Heart left ventricle (tissue), 16 donors: Measurements from ENCODE around the gene NTRK3. TPM values are rescaled to one million over a fixed set of nuclear protein-coding genes. Genes with fewer than 3 reads are reported as not detected.

ENCODE experiments used
- ATAC-seq, 4 donors: fragments of 200-7000 bp; cut with Tn5 transposase; one replicate each; pipeline ENCODE4 v1.9.1; 2020 to 2022; ENCODE audit warnings: moderate library complexity in 4 of 4, mild to moderate bottlenecking in 3 of 4, moderate number of reproducible peaks in 1 of 4
- DNase-seq, 5 donors: peaks; one replicate each; pipeline ENCODE4 v3.0.0-alpha.2; 2020
- H3K27ac ChIP-seq, 12 donors: fragments of 200-600 bp; sonication (generic) in 4 of 12; one replicate each; pipeline versions ENCODE4 v1.5.0 to v1.8.0; 2016 to 2022; ENCODE audit warnings: mild to moderate bottlenecking in 2 of 12
- H3K27me3 ChIP-seq, 9 donors: fragments of 200-600 bp; sonication (generic) in 2 of 9; one replicate each; pipeline versions ENCODE4 v1.5.1 to v1.8.0; 2016 to 2022; ENCODE audit warnings: mild to moderate bottlenecking in 3 of 9
- H3K36me3 ChIP-seq, 9 donors: fragments of 200-600 bp; sonication (generic) in 2 of 9; one replicate each; pipeline versions ENCODE4 v1.5.0 to v1.8.0; 2018 to 2022; ENCODE audit warnings: mild to moderate bottlenecking in 2 of 9
- H3K4me1 ChIP-seq, 12 donors: fragments of 200-600 bp; sonication (generic) in 4 of 12; one replicate each; pipeline versions ENCODE4 v1.5.0 to v1.8.0; 2016 to 2022; ENCODE audit warnings: mild to moderate bottlenecking in 3 of 12
- H3K4me3 ChIP-seq, 12 donors: fragments of 200-600 bp; sonication (generic) in 4 of 12; one replicate each; pipeline versions ENCODE4 v1.5.0 to v1.8.0; 2017 to 2022; ENCODE audit warnings: mild to moderate bottlenecking in 9 of 12, moderate library complexity in 4 of 12
- H3K9me3 ChIP-seq, 12 donors: fragments of 200-600 bp; sonication (generic) in 4 of 12; one replicate each; pipeline versions ENCODE4 v1.5.0 to v1.8.0; 2016 to 2022; ENCODE audit warnings: mild to moderate bottlenecking in 1 of 12
- POLR2A ChIP-seq, 2 donors: fragments of 450-650 bp; IDR thresholded peaks; one replicate each; pipeline ENCODE4 v1.6.1; 2017; ENCODE audit warnings: antibody characterized with exemption in 2 of 2, mild to moderate bottlenecking in 2 of 2, moderate library complexity in 2 of 2
- WGBS, 4 donors: extraction: QIAGEN DNeasy Blood & Tissue Kit in 2 of 4; methylation state at CpG; one replicate each; pipeline versions ENCODE4 v1.1.5 to v1.1.7; 2013 to 2018; 5-methylcytosine and 5-hydroxymethylcytosine counted together
- intact Hi-C, 10 donors: fragments of 100-400 bp; cut with DNase I; formaldehyde crosslinking; loops; one replicate each; pipeline versions ENCODE4 v1.11.1 to v1.14.2; 2022
- polyA plus RNA-seq, 2 donors: library from polyadenylated mRNA; stranded (reverse); fragments of 200-250 nt; gene quantifications; one replicate each; pipeline ENCODE4 v1.2.3, GENCODE V29; 2013
- total RNA-seq, 9 donors: library from RNA; depleted of rRNA in 2 of 9; stranded (reverse); fragments of >200 nt in 2 of 9; fragmentation: NEBNext Ultra II Directional in 3 of 9; extraction: Animal tissue kit (Norgen Biotek cat#: 25700) in 3 of 9; gene quantifications; one replicate each; pipeline versions ENCODE4 v1.1.0 to v1.2.4, GENCODE V29; 2016 to 2023
- TF ChIP-seq, protein P1 (sequence below), 12 donors: fragments of 200-600 bp; sonication (generic) in 4 of 12; IDR thresholded peaks; one replicate each; pipeline versions ENCODE4 v1.5.0 to v1.8.0; 2018 to 2022; ENCODE audit warnings: antibody characterized with exemption in 12 of 12, mild to moderate bottlenecking in 5 of 12
- donor health status: ischemic (EF 13 %, LVEDD 7.1; RV severe dilation, severe dysfunction).
- donor health status: healthy with polysubstance abuse.
- donor health status: DM: no; HTN: yes; CAD: no.
- donor health status: DM: no; HTN: no; CAD: no.
- donor health status: ischemic (EF 25% LVEDD 6.9; RV normal size, moderate dysfunction).
- donor health status: ischemic (EF 25% LVEDD 5.7; RV mildly dilated, moderate dysfunction).
- donor health status: healthy.
- donor health status: DM: yes; HTN: yes; CAD: no.
- donor health status: ischemic (EF 35%, LVEDD 5.7; RV mildly dilated, moderate dysfunction).
- donor health status: nonischemic (EF 11% LVEDD 7.7; RV severe dilation, severe dysfunction).
- donor health status: DM: yes; HTN: yes; CAD: no.
- donor health status: PGD.
- donor health status: ischemic (EF 29% LVEDD 5.4; RV normal size, mild dysfunction).
- donor health status: nonischemic (EF 23%, LVEDD 6.1; RV moderate dilation, normal function).

NTRK3 gene
- total and polyA plus RNA-seq, 11 donors = 0.53 to 6.8 (median 2.0) TPM

DNA sequence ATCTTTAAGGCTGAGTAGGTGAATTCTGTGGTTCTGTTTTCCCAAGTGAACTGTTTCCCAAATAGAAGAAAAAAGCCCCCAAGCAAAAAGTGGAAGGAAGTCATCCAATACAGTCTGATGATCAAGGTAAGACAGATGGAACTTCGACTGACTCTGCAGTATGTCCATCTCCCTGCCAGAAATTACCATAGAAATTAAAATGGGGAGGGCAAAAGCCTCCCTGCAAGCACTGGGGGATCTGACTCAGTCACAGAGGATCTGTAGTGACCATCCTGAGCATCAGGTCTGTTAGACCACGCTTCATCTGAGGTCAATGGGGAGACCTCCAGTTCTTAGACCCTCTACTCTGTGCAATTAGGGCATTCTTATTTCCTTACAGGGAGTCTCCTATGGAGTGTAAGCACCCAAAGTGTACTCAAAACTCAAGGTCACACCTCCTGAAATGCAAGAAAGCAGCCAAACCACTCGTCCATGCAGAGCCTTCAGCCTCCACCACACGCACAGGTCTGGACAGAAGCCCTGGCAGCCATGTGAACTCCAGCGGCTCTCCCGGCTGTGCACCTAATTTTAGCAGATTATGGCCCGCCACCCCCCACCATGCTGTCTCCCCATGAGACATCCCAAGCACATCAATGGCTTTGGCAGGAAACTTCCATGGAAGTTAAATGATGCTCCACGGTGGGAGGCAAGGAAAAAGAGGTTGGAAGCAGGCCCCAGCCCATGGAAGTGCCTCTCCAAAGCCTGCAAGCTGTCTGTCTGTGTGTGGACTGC is 348.7 kb downstream of the NTRK3 start:
- TF ChIP-seq, protein P1, sequence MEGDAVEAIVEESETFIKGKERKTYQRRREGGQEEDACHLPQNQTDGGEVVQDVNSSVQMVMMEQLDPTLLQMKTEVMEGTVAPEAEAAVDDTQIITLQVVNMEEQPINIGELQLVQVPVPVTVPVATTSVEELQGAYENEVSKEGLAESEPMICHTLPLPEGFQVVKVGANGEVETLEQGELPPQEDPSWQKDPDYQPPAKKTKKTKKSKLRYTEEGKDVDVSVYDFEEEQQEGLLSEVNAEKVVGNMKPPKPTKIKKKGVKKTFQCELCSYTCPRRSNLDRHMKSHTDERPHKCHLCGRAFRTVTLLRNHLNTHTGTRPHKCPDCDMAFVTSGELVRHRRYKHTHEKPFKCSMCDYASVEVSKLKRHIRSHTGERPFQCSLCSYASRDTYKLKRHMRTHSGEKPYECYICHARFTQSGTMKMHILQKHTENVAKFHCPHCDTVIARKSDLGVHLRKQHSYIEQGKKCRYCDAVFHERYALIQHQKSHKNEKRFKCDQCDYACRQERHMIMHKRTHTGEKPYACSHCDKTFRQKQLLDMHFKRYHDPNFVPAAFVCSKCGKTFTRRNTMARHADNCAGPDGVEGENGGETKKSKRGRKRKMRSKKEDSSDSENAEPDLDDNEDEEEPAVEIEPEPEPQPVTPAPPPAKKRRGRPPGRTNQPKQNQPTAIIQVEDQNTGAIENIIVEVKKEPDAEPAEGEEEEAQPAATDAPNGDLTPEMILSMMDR (IDR thresholded peaks at IDR 0.05) = no peak
- TF ChIP-seq POLR2A (IDR thresholded peaks at IDR 0.05) = no peak
- no peaks in the 10 kb centered on the region for H3K9me3 ChIP-seq
- WGBS, 4 donors = 63 to 76% (median 67%) methylated on average over 6 to 8 of the region's 8 CpGs
- H3K4me1 ChIP-seq = no peaks in the 10 kb centered on the region
- ATAC-seq (no peak), DNase-seq (peak in 1 of 5 donors; percentile 29)
- H3K36me3 ChIP-seq = no peaks in the 10 kb centered on the region
- no peak overlapping the region for H3K4me3 ChIP-seq
- H3K27me3 ChIP-seq = no peaks in the 10 kb centered on the region
- no peak overlapping the region for H3K27ac ChIP-seq
- intact Hi-C loops = loop anchor here in 1 of 10 donors (10.0 kb wide), 1 partner anchor 63 kb away; no protein-coding TSS in a partner anchor

DNA sequence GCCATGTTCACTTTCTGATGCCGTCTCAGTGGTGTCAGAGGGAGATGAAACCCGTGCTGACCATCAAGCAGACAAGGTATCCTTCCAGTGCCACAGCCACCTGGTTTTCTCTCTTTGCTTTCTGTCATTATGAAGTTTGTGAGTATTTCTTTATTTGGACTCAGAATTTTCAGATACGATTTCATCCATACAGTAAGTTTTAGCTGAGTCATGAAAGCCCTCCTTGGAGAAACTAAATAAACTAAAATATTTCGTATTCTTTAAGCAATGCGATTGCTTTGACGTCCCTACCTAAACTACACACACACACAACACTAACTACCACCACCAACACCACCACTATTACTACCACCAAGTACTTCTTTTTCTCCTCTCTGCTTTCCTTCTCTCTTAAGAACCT is 350.1 kb downstream of the NTRK3 start:
- H3K4me3 ChIP-seq = no peak overlapping the region
- DNase-seq (no peak), ATAC-seq (no peak)
- H3K36me3 ChIP-seq = no peaks in the 10 kb centered on the region
- TF ChIP-seq, protein P1 (IDR thresholded peaks at IDR 0.05) = no peak
- TF ChIP-seq POLR2A (IDR thresholded peaks at IDR 0.05) = no peak
- no peaks in the 10 kb centered on the region for H3K4me1 ChIP-seq
- no peaks in the 10 kb centered on the region for H3K9me3 ChIP-seq
- no peaks in the 10 kb centered on the region for H3K27me3 ChIP-seq
- H3K27ac ChIP-seq = no peak overlapping the region
- intact Hi-C loops = loop anchor here in 1 of 10 donors (10.0 kb wide), 1 partner anchor 62 kb away; no protein-coding TSS in a partner anchor
- 80 to 86% (median 83%) methylated on average over 6 of the region's 6 CpGs for WGBS, 4 donors

DNA sequence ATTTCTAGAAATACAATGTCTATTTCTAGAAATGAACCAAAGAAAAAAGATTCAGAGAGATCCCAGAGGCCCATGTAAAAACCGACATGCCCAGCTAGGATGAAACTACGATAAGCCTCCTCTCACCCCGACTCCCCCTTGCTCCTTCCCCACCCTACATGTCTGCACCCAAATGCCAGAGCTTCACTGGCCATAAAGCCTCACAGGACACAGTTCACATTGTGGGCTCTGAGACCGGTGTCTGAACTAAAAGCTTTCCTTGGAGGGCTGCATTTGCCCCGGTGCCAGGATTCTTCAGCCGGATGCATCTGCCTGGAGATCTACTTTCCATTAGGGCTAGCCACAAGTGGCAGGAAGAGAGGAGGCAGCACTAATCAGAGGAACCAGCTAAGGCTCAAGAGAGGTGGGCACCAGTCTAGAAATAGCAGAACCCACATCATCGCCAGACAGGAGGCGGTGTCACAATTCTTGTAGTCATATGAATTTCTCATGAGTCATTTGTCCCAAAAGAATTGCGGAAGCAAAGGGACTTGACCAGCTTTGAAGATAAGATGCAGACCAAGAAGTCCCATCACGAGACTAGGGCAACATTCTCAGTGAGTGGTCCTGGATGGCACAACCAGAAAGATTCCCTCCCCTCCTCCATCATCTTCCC is 353.6 kb downstream of the NTRK3 start:
- intact Hi-C loops = loop anchor here in 1 of 10 donors (10.0 kb wide), 1 partner anchor 58 kb away; no protein-coding TSS in a partner anchor
- H3K36me3 ChIP-seq = no peaks in the 10 kb centered on the region
- H3K4me1 ChIP-seq = no peaks in the 10 kb centered on the region
- WGBS, 4 donors = 77 to 79% (median 77%) methylated on average over 10 of the region's 10 CpGs
- no peaks in the 10 kb centered on the region for H3K9me3 ChIP-seq
- H3K27me3 ChIP-seq = no peaks in the 10 kb centered on the region
- peak in 1 of 5 donors; percentile 8 for DNase-seq
- H3K4me3 ChIP-seq = no peak overlapping the region
- H3K27ac ChIP-seq = peak overlapping the region in 2 of 12 donors; percentile 17 to 20
- TF ChIP-seq, protein P1 (IDR thresholded peaks at IDR 0.05) = no peak
- TF ChIP-seq POLR2A (IDR thresholded peaks at IDR 0.05) = no peak
- ATAC-seq = peak in 1 of 4 donors; percentile 57
